LNCaP clone FGC (cell line): Measurements from ENCODE around the gene RBBP8NL.

Experiments
- DNase-seq: peaks from one replicate; pipeline ENCODE4 v3.0.0-alpha.2; 2011; ENCODE audit warnings: low read depth
- H3K4me3 ChIP-seq: 2 replicates; pipeline ENCODE4 v1.5.1; 2011; ENCODE audit warnings: mild to moderate bottlenecking, low read depth, low read length, control low read depth
- CTCF ChIP-seq: IDR thresholded peaks from 2 replicates; pipeline ENCODE4 v1.5.1; 2012; ENCODE audit warnings: mild to moderate bottlenecking; ENCODE audit not compliant: control insufficient read depth, insufficient read depth; ENCODE audit errors: extremely low read depth

Gene RBBP8NL

DNA sequence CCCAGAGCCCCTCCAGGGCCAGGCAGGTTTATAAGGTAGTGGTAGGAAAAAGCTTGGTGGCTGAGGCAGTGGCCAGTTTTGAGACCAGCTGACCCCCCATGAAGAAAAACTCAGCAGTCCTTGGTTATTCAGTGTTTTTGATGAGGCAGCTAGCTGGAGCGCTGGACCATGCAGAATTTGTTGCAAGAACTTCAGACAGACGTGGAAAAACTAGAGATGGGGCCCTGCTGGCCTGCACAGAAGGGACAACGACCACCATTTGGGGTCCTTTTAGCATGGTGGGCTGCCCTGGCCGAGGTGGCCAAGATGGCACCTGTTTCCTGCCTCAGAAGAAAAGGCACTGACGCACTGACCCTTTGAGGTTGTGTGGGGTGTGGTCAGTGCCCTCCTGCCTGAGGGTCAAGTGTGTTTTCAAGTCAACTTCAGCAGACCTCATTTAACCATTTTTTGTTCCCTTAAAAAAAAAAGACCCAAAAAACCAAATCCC, 37.7 kb downstream of the RBBP8NL start:
- no peak for DNase-seq
- no peak for TF ChIP-seq CTCF

DNA sequence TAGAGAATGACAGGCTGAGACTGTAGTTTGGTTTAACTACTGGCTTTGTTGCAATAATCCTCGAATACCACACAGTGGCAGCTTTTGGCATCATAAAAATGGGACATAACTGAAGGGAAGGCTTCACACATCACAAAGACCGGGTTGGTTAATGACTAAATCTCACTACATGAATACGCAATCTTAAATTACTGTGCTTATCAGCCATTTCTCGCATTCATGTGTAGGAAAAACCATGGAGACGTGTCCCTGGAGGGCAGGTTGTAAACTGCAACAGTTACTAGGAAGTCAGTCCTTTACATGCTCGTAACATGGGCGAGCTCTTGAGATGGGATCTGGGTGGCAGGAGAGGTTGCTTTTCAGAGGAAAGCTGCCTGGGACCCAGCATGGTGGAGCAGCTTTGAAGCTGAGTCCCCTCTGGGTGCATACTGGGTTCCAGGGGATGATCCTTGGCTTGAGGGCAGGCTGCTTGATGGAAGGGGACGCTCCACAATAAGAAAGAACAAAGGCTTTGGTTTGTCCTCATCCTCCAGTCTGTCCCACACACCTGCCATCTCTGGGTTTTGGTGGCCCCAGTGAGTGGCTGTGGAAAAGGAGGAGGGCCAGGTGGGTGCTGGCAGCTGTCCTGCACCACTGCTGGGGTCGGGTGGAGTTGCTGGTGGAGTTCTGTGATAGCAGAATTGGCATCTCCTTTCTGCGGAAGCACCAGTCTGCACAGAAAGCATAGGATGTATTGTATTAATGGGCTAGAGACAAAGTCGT, 38.3 kb downstream of the RBBP8NL start:
- H3K4me3 ChIP-seq, result no peak overlapping the region
- no peak for TF ChIP-seq CTCF

More for the DNA sequence above, 37.7 kb downstream of the RBBP8NL start:
- H3K4me3 ChIP-seq, result no peak overlapping the region

DNA sequence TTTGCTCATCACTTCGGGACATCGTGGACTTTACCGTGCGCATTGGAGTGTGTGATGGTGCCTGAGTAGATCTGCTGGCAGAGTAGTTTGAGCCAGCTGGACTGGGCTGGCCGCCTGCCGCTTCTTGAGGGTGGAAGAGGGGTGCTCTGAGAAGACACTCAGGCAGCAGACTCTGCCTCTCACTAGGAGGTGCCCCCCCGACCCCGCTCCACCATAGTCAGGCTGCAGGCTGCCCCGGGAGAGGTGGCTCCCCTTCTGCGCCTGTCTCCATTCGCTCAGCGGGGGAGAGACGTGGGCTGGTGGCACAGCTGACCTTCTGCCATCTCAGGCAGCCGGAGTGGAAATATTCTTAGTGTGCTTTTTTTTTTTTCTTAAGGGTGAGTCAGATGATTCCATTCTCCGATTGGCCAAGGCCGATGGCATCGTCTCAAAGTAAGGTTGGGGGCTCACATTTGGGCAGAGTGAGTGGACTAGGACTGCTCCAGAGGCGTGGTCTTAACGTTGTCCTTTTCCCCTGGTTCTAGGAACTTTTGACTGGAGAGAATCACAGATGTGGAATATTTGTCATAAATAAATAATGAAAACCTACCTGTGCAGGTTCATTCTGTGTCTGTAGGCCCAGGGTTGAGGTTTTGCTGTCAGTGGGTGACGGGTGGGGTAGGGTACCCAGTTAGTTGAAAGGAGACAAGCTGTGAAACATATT, 39.3 kb downstream of the RBBP8NL start:
- DNase-seq, result no peak

More for the DNA sequence above, 38.3 kb downstream of the RBBP8NL start:
- no peak for DNase-seq

DNA sequence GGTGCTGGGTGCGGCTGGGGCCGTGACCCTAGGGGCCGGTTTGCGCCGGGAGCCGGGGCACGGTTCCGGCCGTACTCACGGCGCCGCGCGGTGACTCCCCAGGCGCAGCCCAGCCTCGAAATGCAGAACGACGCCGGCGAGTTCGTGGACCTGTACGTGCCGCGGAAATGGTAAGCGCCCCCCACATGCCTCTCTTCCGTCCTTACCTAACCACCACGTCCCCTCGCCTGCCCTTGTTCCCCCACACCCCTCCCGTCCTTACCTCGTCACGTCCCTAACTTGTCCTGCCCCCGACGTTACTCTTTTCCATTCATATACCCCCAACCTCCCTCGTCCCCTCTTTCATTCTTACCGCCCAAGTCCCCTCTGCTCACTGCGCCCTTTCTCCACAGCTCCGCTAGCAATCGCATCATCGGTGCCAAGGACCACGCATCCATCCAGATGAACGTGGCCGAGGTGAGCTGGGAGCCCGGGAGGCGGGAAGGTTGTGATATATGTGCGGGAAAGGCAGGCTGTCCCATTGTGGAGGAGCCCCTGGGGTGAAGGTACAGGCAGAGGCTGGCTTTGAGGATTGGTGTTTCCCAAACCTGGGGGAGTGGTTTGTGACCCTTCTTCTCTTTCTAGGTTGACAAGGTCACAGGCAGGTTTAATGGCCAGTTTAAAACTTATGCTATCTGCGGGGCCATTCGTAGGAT, 40.0 kb downstream of the RBBP8NL start:
- H3K4me3 ChIP-seq, result peak overlapping the region; percentile 100
- DNase-seq, result no peak
- TF ChIP-seq CTCF, result no peak

More for the DNA sequence above, 39.3 kb downstream of the RBBP8NL start:
- TF ChIP-seq CTCF, result no peak
- peak overlapping the region; percentile 100 for H3K4me3 ChIP-seq

DNA sequence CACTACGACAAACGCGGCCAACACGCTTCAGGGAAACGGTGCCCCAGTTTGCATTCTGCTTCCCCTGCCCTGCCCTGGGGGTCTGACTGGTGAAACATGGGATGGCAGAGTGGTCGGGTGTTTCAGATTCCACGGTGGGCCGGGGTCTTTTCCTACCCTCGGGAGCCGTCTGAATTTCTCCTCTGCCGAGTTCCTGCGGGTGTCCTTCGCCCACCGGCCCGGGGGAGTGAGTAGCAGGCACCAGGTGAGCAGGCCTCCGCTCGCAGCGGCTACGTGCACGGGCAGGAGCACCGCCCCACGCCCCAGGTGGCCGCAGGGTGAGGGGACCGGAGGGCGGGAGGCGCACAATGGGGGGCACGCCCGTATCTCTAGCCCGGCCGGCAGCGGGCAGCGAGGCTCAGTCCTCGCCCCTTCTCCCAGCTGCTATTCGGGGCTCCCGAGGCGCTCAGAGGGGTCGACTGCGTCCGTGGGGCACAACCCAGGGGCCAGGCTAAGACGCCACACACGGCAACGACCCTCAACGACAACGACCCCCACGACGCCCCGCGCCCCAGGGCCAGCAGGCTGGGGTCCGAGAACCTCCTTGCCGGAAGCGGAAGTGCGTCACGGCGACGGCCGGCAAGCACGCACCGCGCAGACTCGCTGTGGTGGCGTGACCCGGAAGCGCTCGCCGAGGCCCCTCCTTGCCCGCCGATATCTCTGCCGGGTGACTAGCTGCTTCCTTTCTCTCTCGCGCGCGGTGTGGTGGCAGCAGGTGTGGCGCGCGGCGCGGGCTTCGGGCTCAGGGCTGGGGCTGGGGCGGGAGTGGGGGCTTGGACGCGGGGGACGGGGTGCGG, 40.7 kb downstream of the RBBP8NL start, which contains the start of gene RPS21:
Gene RPS21, plus strand, starts transcription at position 721 of the 836 bp plus-strand sequence. CDS start 236 bp downstream, outside the sequence.
- no peak for TF ChIP-seq CTCF
- H3K4me3 ChIP-seq, result peak within 1 kb of the TSS; percentile 100
- no peak for DNase-seq
